ENCODE results near the gene KLHDC7B. TPM values are rescaled to one million over a fixed set of nuclear protein-coding genes. Genes with fewer than 3 reads are reported as not detected.

The KLHDC7B gene
- total and polyA plus RNA-seq, 10 of the 15 experiments (the other 5 are each of a cell fraction or from before 2014, with no cell fraction given), result 0.05 to 2.2 (median 0.93) TPM; not detected in 2

DNA sequence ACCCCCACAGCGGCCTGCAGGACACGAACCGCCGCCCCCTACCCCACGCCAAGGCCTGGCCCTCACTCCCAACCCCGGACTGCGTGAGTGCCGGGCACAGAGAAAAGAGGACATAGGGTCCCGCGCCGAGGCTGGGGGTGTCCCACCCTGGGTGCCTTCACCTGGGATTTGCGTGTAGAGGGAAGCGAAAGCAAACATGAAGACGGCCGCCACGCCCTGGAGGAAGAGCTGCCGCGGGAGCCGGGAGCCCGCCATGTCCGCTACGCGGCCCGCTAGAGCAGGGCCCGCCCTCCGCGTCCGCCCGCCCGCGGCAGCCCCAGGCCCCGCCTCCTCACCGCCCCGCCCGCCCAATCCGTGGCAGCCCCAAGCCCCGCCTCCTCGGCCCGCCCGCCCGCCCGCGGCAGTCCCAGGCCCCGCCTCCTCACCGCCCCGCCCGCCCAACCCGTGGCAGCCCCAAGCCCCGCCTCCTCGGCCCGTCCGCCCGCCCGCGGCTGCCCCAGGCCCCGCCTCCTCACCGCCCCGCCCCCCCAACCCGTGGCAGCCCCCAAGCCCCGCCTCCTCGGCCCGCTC, 38.2 kb upstream of the KLHDC7B start, which contains the start of gene LMF2 (continued):
- TF ChIP-seq IKZF1 (conservative IDR thresholded peaks at IDR 0.05) (peak; percentile 53), CHD2 (IDR thresholded peaks at IDR 0.05; ENCODE audit: borderline replicate concordance, low read depth, low read length) (no peak), SP1 (IDR thresholded peaks at IDR 0.05; ENCODE audit: low read depth, low read length) (peak; percentile 22), YY1 (IDR thresholded peaks at IDR 0.05; ENCODE audit: low read depth, low read length) (peak; percentile 88), BACH1 (IDR thresholded peaks at IDR 0.05; ENCODE audit: borderline replicate concordance) (0 out of 2 replicates have a peak, but pooled peaks have one; percentile 25), LARP7 (IDR thresholded peaks at IDR 0.05) (peak; percentile 78; the same call in 1 of the 2 replicates), TAF1 (IDR thresholded peaks at IDR 0.05; ENCODE audit: borderline replicate concordance, low read depth, low read length) (0 out of 2 replicates have a peak, but pooled peaks have one; percentile 59), BHLHE40 (IDR thresholded peaks at IDR 0.05; ENCODE audit: borderline replicate concordance in 1 of 2, low read depth in 2 of 2, low read length in 1 of 2) (peak in 1 of 2 experiments; percentile 35; a peak in 1 of 4 replicates), POLR2AphosphoS2 (IDR thresholded peaks at IDR 0.05; ENCODE audit: low read depth, low read length) (peak; percentile 30; the same call in 1 of the 2 replicates), MTA2 (IDR thresholded peaks at IDR 0.05; ENCODE audit: low read depth) (no peak)
- TF ChIP-seq, protein P1, sequence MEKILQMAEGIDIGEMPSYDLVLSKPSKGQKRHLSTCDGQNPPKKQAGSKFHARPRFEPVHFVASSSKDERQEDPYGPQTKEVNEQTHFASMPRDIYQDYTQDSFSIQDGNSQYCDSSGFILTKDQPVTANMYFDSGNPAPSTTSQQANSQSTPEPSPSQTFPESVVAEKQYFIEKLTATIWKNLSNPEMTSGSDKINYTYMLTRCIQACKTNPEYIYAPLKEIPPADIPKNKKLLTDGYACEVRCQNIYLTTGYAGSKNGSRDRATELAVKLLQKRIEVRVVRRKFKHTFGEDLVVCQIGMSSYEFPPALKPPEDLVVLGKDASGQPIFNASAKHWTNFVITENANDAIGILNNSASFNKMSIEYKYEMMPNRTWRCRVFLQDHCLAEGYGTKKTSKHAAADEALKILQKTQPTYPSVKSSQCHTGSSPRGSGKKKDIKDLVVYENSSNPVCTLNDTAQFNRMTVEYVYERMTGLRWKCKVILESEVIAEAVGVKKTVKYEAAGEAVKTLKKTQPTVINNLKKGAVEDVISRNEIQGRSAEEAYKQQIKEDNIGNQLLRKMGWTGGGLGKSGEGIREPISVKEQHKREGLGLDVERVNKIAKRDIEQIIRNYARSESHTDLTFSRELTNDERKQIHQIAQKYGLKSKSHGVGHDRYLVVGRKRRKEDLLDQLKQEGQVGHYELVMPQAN (conservative IDR thresholded peaks at IDR 0.05), result peak; percentile 87

Data from GM12878 (cell line).